Germinal center (tissue), 1 donor: ENCODE results near the gene STARD7.

Experiments used
- DNase-seq: peaks from one replicate; pipeline ENCODE4 v3.0.0; 2012; ENCODE audit warnings: mixed read lengths, low spot score

Gene STARD7

GRCh38 chr2:96197546-96198255, 10.9 kb downstream of the STARD7 start:
- no peak for DNase-seq

GRCh38 chr2:96195410-96196066, 13.1 kb downstream of the STARD7 start:
- no peak for DNase-seq

DNA sequence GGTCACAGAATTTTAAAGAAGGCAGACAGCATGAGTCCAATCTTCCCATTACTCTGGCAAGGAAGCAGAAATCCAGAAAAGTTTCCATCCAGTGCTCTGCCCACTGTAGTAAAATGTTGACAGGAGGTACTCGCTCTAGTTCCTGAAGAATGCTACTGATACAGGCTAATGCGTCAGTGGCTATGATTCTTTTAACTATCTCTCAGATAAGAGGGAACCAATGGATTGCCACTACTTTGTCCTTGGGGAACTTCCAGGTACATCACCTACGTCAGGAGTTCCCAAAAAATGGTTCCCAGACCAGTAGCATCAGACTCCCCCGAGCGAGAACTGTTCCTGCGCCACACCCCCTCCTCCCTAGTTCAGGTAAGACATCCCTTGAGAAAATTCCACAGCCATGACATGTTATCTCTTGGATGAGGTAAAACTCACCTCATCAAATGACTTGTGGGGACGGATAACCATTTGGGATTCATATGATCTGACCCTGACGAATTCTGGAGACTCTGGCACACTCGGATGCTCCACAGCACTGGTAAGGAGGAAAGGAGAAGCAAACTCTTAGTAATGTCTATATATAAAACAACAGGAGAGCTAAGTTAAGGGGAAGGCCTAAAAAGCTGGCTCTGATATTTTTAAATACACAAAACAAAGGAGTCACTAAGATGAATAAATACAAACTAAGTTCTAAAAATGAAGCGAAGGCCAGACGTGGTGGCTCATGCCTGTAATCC, 16.5 kb downstream of the STARD7 start:
- no peak for DNase-seq

- no peak for DNase-seq
These were observed 19.7 kb downstream of the STARD7 start for GRCh38 chr2:96188821-96189526.

DNA sequence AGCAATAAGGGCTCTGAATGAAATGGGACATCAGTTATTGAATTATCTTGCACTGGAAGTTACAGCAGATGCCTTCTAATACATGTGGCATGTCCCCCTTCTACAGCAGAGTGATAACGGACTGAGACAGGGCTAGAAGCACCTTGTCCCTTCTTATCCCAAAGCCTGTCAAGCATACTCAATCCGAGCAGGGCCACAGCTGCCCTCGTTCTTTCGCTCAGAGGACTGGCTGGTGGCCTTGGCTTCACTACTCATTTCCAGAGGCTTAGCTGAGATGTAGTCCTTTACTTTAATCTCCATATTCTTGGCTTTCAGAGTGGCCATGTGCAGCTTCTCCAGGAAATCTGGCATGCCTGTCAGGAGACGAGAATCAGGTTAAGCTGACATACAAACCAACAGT, 22.1 kb downstream of the STARD7 start:
- DNase-seq, result no peak

- DNase-seq, result no peak
These were observed 23.1 kb downstream of the STARD7 start for GRCh38 chr2:96185516-96185915.

DNA sequence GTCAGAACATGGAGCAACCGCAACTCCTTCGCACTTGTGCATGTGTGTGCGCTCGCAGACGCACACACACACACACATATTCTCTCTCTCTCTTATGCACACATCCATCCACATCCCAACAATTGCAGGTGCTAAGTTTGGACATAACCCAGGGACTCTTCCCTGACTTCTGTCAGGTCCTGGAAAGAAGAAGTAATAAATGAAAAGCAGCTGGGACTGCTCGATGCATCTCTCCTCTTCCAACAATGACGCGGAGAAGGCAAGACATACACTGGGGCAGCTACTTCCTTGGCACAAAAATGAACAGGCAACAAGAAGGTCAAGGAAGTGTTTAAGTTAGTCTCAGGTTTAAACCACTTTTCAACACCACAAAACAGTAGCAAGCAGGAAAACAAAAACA, 23.6 kb downstream of the STARD7 start:
- DNase-seq, result no peak

DNA sequence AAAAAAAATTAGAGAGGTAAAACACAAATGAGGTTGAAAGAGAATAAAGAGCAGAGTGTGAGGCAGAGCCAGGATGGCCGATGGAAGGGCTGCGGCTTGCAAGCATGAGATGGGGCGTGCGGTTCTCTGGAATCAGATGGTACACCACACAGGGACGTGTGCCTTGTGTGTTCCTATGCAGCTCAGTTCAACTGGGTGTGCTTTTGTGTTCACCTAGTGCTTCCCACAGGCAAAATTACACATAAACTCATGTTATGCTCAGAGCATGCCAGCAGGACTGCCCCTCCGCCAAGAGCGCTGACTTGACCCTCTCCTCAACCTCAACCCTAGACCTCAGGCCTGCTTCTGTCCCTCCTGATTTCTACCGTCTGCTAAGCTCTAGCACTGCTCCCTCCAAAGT, 24.4 kb downstream of the STARD7 start:
- DNase-seq, result no peak

DNA sequence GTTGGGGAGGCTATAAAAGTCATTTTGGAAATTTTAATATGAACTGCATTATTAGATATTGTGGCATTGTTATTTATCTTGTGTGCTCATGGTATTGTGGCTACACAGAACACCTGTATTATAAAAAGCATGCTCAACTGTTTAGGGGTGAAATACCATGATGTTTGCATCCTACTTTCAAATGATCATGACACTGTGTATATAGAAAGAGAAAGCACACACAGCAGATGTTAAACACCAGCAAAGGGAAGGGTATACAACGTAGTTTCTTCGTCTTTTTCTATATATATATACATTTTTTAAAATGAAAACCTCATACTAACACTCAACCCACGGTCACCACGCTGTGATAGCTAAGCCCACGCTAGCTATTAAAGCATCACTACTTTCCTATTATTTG, 27.1 kb downstream of the STARD7 start:
- no peak for DNase-seq

GRCh38 chr2:96180521-96180920, 28.1 kb downstream of the STARD7 start:
- DNase-seq, result no peak

DNA sequence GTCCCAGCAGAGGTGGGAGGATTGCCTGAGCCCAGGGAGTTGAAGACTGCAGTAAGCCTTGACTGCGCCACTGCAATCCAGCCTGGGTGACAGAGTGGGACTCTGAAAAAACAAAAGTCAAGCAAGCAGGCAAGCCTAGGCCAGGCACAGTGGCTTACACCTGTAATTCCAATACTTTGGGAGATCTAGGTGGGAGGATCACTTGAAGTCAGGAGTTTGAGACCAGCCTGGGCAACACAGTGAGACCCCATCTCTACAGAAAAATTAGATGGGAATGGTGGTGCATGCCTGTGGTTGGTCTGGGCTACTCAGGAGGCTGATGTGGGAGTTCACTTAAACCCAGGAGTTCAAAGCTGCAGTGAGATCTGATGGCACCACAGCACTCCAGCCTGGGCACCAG, 28.6 kb downstream of the STARD7 start:
- no peak for DNase-seq

- no peak for DNase-seq
These were observed 32.0 kb downstream of the STARD7 start for GRCh38 chr2:96176661-96177060.

- no peak for DNase-seq
These were observed 32.7 kb downstream of the STARD7 start for GRCh38 chr2:96175951-96176350.

DNA sequence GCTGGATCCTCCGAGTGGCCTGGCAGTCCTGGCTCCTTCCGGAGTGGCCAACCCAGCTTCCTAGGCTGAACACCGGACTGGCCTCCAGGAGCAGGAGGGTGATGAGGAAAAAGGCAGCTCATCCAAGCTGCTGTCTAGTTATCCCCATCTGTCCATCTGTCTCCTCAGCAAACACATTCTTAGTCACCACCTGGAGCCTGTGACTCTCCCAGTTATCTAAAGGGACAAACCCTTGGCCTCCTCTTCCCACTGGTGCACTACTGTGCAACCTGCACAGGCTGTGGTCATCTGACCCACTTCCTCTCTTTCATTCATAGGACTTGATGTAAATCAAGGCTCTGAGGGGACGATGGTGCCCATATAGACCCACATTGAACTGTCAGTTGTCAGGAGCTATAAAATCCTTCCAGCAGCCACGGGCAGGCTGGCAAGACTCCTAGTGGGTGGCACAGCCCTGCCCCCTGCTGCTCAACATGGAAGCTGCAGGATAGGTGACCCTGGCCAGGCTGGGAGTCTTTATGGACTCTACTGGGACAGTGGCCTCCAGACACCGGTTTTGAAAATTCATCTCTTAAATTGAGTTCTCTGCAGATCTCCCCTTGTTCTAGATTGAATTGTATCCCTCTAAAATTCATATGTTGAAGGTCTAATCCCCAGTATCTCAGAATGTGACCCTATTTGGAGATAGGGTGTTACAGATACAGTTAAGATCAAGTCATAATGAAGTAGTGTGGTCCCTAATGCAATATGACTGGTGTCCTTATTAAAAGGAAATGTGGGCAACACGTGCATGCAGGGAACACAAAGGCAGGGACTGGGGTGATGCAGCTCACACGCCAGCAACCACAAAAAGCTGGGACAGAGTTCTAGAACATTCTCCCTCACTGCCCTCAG, 34.1 kb downstream of the STARD7 start:
- DNase-seq, result peak; percentile 85

DNA sequence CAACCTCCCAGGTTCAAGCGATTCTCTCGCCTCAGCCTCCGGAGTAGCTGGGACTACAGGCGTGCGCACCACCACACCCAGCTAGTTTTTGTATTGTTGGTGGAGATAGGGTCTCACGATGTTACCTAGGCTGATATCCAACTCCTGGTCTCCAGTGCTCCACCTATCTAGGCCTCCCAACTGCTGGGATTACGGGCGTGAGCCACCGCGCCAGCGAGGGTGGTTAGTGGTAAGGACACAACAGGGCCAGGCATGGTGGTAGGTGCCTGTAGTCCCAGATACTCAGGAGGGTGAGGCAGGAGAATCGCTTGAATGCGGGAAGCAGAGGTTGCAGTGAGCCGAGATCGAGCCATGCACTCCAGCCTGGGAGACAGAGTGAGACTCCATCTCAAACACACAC, 36.8 kb downstream of the STARD7 start:
- DNase-seq, result no peak

DNA sequence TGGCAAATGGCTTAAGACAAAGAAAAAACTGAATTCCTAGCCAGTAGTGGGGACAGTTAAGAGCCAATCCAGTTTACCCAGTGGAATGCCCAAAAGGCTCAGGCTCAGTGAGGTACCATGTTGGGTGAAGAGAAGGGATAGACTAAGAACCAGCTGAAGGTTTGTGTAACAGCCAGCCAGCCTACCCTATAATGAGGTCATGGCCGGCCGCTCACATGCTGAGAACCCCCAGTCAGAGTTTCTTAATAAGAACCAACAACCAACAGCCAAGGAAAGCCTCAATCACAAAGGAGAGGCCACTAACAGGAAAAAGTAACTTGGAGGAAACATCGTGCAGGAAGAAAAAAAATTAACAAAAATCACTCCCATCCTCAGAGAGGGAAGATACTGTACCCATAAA, 38.0 kb downstream of the STARD7 start:
- no peak for DNase-seq

- DNase-seq, result no peak
These were observed 38.6 kb downstream of the STARD7 start for GRCh38 chr2:96169868-96170507.

- DNase-seq, result no peak
These were observed 41.1 kb downstream of the STARD7 start for GRCh38 chr2:96167407-96168013.

- peak; percentile 90 for DNase-seq
These were observed 44.0 kb downstream of the STARD7 start for GRCh38 chr2:96164459-96165184.
